Gastrocnemius medialis (tissue), 4 donors: ENCODE results near the gene PAPSS2.

ENCODE experiments used
- CTCF ChIP-seq, 5 experiments: fragments of 450-650 bp in 3 of 5; fragments of 200-600 bp in 2 of 5; sonication (generic) in 2 of 5; IDR thresholded peaks in 4 of 5; conservative IDR thresholded peaks in 1 of 5; 1 replicate in 4 of 5; 2 replicates in 1 of 5; pipeline ENCODE4 v1.5.1; 2016 to 2019; ENCODE audit warnings: antibody characterized with exemption in 5 of 5, mild to moderate bottlenecking in 3 of 5, moderate library complexity in 3 of 5
- POLR2A ChIP-seq, 2 donors: fragments of 450-650 bp; IDR thresholded peaks; one replicate each; pipeline ENCODE4 v1.6.1; 2017; ENCODE audit warnings: antibody characterized with exemption in 2 of 2, mild to moderate bottlenecking in 2 of 2, moderate library complexity in 2 of 2

- TF ChIP-seq CTCF (IDR thresholded peaks at IDR 0.05 in 4 of 5, conservative IDR thresholded peaks at IDR 0.05 in 1 of 5) = no peak
- TF ChIP-seq POLR2A (IDR thresholded peaks at IDR 0.05) = no peak
Observed at GRCh38 chr10:87752566-87752965, 92.9 kb downstream of the PAPSS2 start.
